ENCODE data around the gene MOBP. TPM values are rescaled to one million over a fixed set of nuclear protein-coding genes. Genes with fewer than 3 reads are reported as not detected.

MOBP gene
- total and polyA plus RNA-seq, 2 of the 8 experiments (the other 6 are each of a cell fraction or from before 2014, with no cell fraction given) = 0.06 to 0.50 TPM

DNA sequence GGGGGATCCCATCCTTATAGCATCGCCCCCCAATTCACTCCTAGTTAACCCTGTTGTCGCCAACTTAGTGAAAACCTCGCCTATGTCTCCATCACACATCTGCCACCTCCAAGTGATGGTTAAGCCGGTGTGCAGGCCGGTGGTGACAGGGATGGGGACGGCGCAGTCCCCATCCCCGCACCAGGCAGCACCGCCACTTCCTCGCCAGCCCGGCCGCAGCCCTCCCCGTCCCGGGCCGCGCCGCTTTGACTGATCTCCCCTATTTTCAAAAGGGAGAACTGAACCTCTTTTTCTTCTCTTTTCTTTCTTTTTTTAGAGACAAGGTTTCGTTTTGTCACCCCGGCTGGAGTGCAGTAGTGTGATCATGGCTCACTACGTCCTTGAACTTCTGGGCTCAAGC lies 11.3 kb upstream of the MOBP start:
- no peak overlapping the region for H3K27ac ChIP-seq (ENCODE audit: low read depth, low read length)
- WGBS, 2 experiments (ENCODE audit: extremely low coverage in 1 of 2, insufficient coverage in 1 of 2, insufficient read length in 1 of 2, insufficient replicate concordance in 2 of 2, low coverage in 1 of 2, low lambda C conversion rate in 2 of 2, missing lambda C conversion rate in 1 of 2) = 94% methylated on average over 20 of the region's 20 CpGs; no CpG with 5 or more reads in 1 of the 2 experiments
- TF ChIP-seq EP300 (IDR thresholded peaks at IDR 0.05; ENCODE audit: borderline replicate concordance in 1 of 2, low read depth in 2 of 2, low read length in 2 of 2) (no peak), CBX8 (IDR thresholded peaks at IDR 0.05; ENCODE audit: borderline replicate concordance, low read depth, low read length) (no peak), PHF8 (conservative IDR thresholded peaks at IDR 0.05; ENCODE audit: low read depth, low read length) (no peak), SP2 (IDR thresholded peaks at IDR 0.05; ENCODE audit: low read length) (no peak), RBBP5 (IDR thresholded peaks at IDR 0.05; ENCODE audit: borderline replicate concordance, low read depth, low read length) (no peak), ASH2L (IDR thresholded peaks at IDR 0.05; ENCODE audit: low read length) (no peak), BCL11A (IDR thresholded peaks at IDR 0.05; ENCODE audit: low read depth in 2 of 2, low read length in 2 of 2) (no peak), ZNF274 (IDR thresholded peaks at IDR 0.05; ENCODE audit: borderline replicate concordance, extremely low read depth, low read length) (no peak), SRF (IDR thresholded peaks at IDR 0.05; ENCODE audit: low read depth, low read length) (no peak)
- TF ChIP-seq, protein P1, sequence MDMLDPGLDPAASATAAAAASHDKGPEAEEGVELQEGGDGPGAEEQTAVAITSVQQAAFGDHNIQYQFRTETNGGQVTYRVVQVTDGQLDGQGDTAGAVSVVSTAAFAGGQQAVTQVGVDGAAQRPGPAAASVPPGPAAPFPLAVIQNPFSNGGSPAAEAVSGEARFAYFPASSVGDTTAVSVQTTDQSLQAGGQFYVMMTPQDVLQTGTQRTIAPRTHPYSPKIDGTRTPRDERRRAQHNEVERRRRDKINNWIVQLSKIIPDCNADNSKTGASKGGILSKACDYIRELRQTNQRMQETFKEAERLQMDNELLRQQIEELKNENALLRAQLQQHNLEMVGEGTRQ (IDR thresholded peaks at IDR 0.05; ENCODE audit: low read length) = no peak
- TF ChIP-seq, protein P2, sequence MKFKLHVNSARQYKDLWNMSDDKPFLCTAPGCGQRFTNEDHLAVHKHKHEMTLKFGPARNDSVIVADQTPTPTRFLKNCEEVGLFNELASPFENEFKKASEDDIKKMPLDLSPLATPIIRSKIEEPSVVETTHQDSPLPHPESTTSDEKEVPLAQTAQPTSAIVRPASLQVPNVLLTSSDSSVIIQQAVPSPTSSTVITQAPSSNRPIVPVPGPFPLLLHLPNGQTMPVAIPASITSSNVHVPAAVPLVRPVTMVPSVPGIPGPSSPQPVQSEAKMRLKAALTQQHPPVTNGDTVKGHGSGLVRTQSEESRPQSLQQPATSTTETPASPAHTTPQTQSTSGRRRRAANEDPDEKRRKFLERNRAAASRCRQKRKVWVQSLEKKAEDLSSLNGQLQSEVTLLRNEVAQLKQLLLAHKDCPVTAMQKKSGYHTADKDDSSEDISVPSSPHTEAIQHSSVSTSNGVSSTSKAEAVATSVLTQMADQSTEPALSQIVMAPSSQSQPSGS (IDR thresholded peaks at IDR 0.05; ENCODE audit: low read length) = no peak

More for the DNA sequence above, 11.3 kb upstream of the MOBP start:
- FAIRE-seq (no peak), DNase-seq (ENCODE audit: low read depth in 1 of 2, low spot score in 2 of 2) (no peak)
- no peak overlapping the region for H3K18ac ChIP-seq (ENCODE audit: extremely low read depth, low read length)
- no peak overlapping the region for H2BK12ac ChIP-seq (ENCODE audit: low read depth, low read length)
- no peak overlapping the region for H3K56ac ChIP-seq (replicated peaks; ENCODE audit: insufficient read length, low read depth, low read length)
- no peak overlapping the region for H2AFZ ChIP-seq (ENCODE audit: low read length)
- H3K14ac ChIP-seq (ENCODE audit: insufficient read length) = no peak overlapping the region
- H4K20me1 ChIP-seq (replicated peaks in 1 of 2; ENCODE audit: control insufficient read depth in 1 of 2, insufficient read depth in 2 of 2, low read length in 2 of 2) = no peaks in the 10 kb centered on the region
- H4K8ac ChIP-seq (ENCODE audit: extremely low read depth, insufficient read depth, low read length) = no peak overlapping the region
- H3K4me3 ChIP-seq (ENCODE audit: extremely low read depth in 1 of 4, insufficient read depth in 2 of 4, low read depth in 3 of 4, low read length in 4 of 4) = no peak overlapping the region
- H3K27me3 ChIP-seq (replicated peaks in 1 of 4; ENCODE audit: control insufficient read depth in 3 of 4, extremely low read depth in 1 of 4, insufficient read depth in 3 of 4, low read length in 3 of 4) = no peaks in the 10 kb centered on the region
- H2BK20ac ChIP-seq (ENCODE audit: low read length) = no peak overlapping the region
- no peak overlapping the region for H4K5ac ChIP-seq (ENCODE audit: insufficient read length, low read depth, low read length)
- no peak overlapping the region for H3K9ac ChIP-seq (replicated peaks in 1 of 4; ENCODE audit: extremely low read depth in 1 of 4, low read depth in 3 of 4, low read length in 3 of 4)
- CTCF ChIA-PET (ENCODE audit: partially characterized antibody) = interaction anchor here (1.9 kb wide), 1 partner anchor 42 kb away, joined by 4 read pairs; no protein-coding TSS in a partner anchor
- no peaks in the 10 kb centered on the region for H3K79me2 ChIP-seq (ENCODE audit: control insufficient read depth in 1 of 2, insufficient read depth in 2 of 2, low read length in 2 of 2)
- no peak overlapping the region for H2BK120ac ChIP-seq (replicated peaks; ENCODE audit: low read depth, low read length)
- H3K4me1 ChIP-seq (replicated peaks in 1 of 4; ENCODE audit: control insufficient read depth in 3 of 4, insufficient read depth in 4 of 4, low read length in 3 of 4) = no peaks in the 10 kb centered on the region; a peak in 1 of 7 replicates
- no peak overlapping the region for H2AK5ac ChIP-seq (ENCODE audit: low read depth, low read length)
- POLR2A ChIA-PET (ENCODE audit: partially characterized antibody) = no interaction called here
- H2BK15ac ChIP-seq (ENCODE audit: low read length) = no peak overlapping the region
- no peaks in the 10 kb centered on the region for H3K9me3 ChIP-seq (ENCODE audit: insufficient read depth in 2 of 2, low read depth in 1 of 2, low read length in 1 of 2)
- no peak overlapping the region for H3K23ac ChIP-seq (ENCODE audit: insufficient read length)
- H4K91ac ChIP-seq (replicated peaks; ENCODE audit: insufficient read length, low read length) = no peak overlapping the region
- H3K36me3 ChIP-seq (ENCODE audit: control insufficient read depth in 2 of 4, insufficient read depth in 4 of 4, low read length in 3 of 4) = no peaks in the 10 kb centered on the region
- no peak overlapping the region for H3K4ac ChIP-seq (replicated peaks; ENCODE audit: insufficient read length, low read depth, low read length)
- H2BK5ac ChIP-seq (ENCODE audit: low read depth, low read length) = no peak overlapping the region
- no peak overlapping the region for H3K4me2 ChIP-seq (ENCODE audit: insufficient read depth in 1 of 2, low read depth in 2 of 2, low read length in 2 of 2)
- H3K23me2 ChIP-seq (ENCODE audit: low read depth, low read length) = no peaks in the 10 kb centered on the region
- no peaks in the 10 kb centered on the region for H3K79me1 ChIP-seq (ENCODE audit: low read depth, low read length)

All from H1 (cell line).